GM21619 (cell line): ENCODE measurements around the gene SLITRK1.
A peak's percentile ranks its signal among the peaks of the same experiment; 100 is the strongest.

Experiments used
- ATAC-seq: cut with Tn5 transposase; IDR thresholded peaks from one replicate; pipeline ENCODE4 v1.9.1; 2021; ENCODE audit not compliant: unreplicated experiment

SLITRK1 gene

GRCh38 chr13:83876546-83876945 lies 5.7 kb downstream of the SLITRK1 start:
- ATAC-seq = peak; percentile 93

GRCh38 chr13:83867708-83868107 lies 14.6 kb downstream of the SLITRK1 start:
- no peak for ATAC-seq

DNA sequence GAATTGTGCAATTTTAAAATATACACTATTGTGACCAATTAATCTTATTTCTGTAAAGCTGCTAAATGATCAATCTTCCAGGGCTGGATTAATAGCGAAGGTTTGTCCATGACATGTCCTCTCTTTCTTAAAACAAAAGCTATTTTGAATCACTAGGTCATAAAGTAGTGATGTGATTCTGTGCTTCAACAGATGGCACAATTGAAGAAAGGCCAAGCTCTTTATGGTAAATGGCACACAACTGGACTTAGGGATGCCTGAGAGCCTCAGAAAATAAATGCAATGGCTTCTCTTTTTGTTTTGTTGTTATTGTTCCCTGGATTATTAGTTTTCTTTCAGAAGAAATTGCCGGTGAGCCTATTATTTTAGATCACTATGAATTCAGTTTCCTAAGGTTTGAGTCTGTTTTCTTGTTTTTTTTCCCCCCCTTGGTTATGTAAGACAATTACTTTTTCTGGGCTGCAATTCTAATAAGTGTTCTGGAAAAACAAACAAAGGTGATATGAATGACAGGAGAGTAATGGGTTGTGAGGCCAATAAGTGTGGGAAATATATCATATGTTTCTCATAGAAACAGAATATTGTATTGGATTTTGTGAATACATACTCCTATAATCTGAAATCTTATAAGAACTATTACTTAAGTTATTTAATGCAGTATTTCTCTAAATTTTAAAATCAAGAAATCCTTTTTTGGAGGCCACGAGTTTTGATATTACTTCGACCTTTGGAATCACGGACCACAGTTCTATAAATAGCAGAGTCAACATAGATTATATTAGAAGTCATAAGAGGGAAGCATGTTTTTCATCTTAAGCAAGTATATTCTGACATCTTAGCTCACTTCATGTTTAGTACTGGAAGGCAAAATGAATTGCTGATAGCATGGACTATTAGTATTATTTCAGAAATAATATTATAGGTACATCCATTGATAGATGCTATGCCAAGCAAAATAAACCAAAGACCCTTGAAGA lies 16.8 kb downstream of the SLITRK1 start:
- ATAC-seq = no peak

- ATAC-seq = no peak
Measured at GRCh38 chr13:83853771-83854170, 28.5 kb downstream of the SLITRK1 start.

- no peak for ATAC-seq
Measured at GRCh38 chr13:83845106-83845505, 37.2 kb downstream of the SLITRK1 start.

- no peak for ATAC-seq
Measured at GRCh38 chr13:83839146-83839545, 43.1 kb downstream of the SLITRK1 start.

DNA sequence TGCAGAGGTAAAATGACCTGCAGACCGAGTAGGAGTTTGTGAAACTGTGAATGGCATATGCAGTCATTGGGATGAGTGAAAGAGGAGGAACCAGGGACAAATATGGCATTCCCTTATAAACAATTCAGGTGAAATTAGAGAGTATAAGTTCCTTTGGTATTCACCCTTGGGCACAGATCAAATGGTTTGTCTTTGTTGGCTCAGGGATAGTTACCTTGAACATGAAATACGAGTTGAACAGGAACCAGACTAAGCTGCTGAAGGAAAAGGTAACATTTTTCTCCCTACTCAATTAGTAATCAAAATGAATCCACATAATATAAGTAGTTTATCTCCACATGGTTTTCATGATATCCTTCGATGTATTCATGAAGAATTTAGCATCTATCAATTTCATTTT lies 50.5 kb downstream of the SLITRK1 start:
- no peak for ATAC-seq

DNA sequence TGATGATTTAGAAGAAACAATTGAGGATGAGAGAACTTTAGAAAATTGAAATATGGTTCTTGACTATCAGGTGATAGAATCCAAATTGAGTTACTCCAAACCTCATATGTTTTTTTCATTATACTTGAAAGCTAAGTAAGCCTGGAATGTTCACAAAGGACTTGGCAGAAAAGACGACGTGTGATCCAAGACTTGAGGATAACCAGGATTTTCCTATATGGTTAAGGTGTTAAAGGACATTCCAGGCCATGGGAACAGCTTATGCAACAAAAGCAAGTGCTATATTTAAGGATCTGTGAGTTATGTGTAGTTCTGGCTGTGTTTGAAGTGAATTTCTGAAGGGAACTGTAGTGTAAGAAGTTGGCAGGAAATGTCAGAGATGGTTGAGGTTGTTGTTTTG lies 52.5 kb downstream of the SLITRK1 start:
- no peak for ATAC-seq

DNA sequence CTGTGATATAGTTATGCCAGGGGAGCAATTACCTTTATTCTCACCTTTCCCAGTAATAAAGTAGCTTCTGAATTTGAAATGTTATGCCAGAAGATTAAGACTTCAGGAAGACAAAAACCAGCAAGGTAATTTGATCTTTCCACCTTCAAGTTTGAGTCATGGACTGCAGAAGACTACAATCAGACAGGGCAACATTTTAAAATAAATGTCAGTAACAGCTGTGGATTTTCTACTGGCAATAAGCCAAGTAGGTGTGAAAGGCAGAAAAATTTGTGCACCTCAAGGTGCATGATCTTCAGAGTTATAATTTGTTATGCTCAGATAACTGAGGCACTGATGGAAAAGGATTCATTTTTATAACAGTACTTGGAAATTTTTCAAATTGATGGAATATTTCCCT lies 54.9 kb downstream of the SLITRK1 start:
- no peak for ATAC-seq
